ENCODE data around the gene PHF2.

PHF2 gene

DNA sequence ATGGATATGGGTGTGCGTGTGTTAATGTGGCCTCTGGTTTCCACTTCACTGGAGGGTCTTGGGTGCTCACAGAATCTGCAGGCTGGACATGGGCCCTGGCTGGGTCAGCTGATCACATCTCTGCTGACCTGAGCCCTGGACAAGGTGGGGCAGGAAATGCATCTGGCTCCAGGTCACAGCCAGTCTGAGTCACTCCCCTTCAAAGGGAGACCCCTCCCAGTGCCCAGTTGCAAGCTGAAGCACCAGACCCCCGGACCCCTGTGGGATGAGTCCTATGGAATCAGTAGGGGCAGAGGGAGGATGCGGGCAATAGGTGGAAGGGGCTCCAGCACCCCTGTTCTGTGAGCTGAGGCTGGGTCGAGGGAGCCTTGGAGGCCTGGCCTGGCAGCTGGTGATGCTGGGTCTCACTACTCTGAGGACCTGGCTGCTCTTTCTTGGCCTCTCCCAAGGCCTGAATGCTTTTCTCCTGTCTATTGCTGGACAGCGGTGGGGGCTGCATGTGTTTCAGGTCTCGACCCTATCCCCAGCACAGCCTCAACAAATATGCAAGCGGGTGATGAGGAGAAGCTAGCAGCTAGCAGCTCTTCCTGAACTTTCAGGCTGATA, 54.5 kb downstream of the PHF2 start:
- no peak for DNase-seq (ENCODE audit: low spot score)

DNA sequence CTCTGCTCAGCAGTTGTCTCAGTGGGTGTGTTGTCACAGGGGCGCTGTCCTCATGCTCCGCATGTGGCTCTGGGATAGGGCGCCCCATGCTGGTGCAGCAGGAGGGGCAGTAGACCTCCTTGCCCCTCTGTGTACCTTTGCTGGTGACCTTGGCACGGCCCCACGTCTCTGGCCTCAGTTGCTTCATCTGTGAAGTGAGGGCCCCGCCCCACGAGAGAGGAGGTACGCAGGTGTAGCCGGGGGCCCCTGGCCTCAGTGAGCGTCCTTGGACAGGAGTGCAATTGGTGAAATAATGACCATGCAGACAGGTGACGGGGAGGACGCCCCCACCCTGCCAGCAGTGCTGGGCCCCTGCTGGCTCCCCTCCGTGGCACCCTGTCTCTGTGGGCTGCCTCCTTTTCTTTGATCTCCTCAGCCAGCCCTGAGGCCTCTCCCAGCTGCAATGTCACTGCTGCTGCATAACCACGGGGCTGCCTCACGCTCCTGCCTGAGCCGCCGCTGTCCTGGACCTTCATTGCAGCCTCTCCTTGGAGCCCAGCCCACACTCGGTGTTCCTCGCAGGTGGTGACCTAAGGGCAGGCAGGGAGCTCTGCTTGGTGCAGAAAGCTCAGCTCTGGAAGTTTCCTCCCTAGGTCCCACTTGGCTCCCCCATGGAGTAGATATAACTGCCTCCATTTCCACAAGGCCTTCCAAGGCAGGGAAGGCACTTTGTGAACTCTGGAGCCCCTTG, 57.3 kb downstream of the PHF2 start:
- DNase-seq (ENCODE audit: low spot score) = no peak

DNA sequence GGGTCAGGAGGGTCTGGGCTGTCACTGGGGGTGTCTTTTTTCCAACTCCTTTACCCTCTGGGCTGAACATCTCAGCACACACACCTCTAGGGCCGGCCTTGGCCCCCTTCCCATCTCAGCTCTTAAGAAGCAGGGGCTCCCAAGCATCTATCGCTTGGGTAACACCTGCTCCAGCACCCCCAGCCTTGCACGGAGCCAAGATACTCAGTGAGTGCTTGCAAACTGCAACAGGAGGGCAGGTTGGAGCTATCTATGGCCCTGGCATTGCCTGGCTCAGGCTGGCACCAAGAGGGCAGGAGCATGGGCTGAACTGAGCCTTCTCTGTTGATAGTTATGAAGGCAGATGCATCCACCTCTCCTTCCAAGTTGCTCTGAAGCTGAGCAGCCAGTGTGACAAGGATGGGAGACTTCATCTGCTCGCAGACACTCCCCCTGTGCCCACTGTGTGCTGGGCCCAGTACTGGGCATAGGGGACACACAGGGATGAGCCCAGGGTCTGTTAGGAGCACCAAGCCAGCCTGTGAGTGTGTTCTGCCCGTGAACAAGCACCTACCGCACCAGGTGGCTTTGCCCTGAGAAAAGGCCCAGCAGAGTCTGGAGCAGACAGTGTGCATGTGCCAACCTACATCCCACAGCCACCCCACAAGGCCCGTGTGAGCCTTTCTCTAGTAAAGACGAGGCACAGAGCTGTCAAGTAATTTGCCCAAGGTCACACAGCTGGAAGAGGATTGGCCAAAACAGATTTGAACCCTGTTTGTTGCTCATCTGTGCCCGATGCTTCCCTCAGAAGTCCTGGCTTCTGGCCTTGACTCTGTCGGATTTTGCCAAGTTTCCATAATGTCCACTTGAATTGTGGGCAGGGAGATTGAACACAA, 58.2 kb downstream of the PHF2 start:
- no peak for DNase-seq (ENCODE audit: low spot score)

DNA sequence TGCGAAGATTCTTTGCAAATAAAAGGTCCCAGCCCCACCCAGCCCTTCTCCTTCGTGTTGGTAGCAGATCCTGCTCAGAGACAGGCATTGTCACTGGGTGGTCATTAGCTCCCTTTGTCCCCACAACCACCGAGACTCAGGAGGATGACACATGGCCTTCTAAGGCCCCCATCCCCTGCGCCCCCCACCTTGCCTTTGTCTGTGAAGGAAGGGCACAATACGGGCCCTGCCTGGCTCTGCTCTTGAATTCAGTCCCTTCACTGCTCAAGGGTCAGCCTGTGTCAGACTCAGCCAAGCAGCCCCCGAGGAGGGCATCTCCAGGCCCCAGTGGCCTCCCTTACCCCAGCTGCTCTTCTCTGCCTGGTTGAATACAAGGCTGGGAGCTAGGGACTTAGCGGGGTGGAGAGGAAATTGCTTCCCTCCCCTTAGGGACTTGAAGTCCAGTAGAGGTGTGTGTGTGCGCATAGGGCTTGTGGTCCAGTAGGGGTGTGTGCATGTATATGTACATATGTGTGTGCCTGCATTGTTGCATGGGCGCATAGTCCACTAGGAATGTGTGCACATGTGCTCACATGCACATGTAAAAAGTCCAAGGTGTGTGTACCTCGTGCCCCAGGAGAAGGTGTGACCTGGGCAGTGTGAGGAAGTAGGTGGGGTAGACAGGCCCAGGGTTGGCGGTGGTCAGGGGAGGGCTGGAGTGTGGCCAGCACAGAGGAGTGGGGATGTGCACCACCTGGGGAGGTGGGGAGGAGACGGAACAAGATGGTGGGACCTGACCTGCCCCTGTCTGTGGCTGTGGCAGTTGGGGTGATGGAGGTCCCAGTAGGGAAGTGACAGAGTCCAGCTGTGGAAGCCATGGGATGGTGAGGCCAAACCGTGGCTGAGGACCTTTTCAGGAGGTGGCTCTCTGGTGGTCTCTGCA, 59.1 kb downstream of the PHF2 start:
- DNase-seq (ENCODE audit: low spot score) = no peak

DNA sequence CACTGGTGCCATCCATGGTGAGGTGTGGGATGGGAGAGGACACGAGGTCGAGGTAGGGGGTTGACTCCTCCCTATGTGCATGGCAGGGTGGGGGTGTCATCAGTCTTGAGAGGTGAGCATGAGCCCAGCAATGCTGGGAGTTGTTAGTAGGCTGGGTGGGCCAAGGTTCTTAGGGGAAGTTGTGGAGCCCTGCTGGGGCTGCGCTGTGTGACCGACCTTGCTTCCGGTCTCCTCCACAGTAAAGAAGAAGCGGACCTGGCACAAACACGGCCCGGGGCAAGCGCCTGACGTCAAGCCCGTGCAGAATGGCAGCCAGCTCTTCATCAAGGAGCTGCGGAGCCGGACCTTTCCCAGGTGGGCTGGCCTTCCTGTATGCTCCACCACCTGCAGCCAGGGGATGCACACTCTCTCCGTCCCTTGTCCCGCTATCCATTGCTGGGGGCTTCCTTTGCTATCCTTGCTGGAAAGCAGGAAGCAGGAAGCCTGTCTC, 59.8 kb downstream of the PHF2 start:
- no peak for DNase-seq (ENCODE audit: low spot score)

DNA sequence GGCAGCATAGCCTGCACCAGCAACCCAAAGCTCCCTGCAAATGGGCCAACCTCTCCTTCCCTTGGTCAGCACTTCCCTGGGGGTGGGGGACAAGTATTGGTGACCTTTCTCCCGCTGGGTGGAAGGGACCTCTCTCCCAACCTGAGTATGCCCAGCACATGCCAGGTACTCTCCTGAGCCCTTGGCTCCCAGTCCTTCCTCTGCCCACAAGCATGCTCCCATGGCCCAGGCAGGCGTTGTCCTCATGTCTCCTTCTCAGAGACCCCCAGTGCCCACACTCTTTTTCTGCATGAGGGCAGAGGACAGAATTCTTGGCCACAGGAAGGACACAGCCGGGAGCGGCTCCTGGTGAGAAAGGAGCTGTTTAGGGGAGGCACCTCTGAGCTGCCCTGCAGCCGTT, 60.3 kb downstream of the PHF2 start:
- DNase-seq (ENCODE audit: low spot score) = no peak

DNA sequence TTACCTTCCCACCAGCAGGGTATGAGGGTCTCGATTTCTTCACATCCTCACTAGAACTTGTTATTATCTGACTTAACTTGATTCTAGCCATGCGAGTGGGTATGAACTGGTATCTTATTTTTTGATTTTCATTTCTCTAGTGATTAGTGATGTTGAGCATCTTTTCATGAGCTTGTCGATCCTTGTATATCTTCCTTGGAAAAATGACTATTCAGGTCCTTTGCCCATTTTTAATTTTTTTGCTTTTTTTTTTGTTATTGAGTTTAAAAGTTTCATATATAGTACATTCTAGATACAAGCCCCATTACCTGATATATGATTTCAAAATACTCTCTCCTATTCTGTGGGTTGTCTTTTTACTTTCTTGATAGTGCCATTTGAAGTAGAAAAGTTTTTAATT, 61.5 kb downstream of the PHF2 start:
- no peak for DNase-seq (ENCODE audit: low spot score)

DNA sequence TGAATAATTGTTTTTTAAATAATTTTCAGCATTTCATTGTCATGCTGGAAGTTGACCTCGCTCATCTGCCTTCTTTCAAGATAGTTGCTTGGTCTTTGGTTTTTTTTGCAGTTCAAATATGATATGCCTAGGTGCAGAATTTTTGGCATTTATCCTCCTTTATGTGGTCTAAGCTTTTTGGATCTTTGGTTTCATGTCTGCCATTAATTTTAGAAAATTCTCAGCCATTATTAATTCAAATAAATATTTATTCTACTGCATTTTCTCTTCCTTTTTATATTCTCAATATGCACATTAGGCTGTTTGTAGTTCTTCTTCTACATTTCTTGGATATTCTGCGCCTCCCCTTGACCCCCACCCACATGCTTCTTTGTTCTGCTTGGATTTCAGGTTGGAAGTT, 63.6 kb downstream of the PHF2 start:
- no peak for DNase-seq (ENCODE audit: low spot score)

DNA sequence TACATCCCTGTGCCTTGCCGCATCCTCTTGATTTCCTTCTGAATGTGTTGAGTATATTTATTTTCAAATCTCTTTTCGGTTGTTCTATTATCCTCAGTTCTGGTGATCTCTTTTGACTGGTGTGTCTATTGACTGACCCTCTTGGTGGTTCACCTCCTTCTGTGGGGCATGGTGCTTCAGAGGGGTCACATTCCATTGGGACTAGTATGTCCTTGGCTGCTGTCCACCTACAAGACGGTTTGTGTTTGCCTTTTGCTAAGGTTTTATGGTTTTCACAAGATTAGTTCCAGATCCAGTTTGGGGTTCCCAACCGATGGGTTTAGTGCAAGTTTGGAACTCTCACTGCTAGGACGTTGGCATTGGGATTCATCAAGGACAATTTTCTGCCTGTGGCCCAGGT, 66.6 kb downstream of the PHF2 start:
- no peak for DNase-seq (ENCODE audit: low spot score)

DNA sequence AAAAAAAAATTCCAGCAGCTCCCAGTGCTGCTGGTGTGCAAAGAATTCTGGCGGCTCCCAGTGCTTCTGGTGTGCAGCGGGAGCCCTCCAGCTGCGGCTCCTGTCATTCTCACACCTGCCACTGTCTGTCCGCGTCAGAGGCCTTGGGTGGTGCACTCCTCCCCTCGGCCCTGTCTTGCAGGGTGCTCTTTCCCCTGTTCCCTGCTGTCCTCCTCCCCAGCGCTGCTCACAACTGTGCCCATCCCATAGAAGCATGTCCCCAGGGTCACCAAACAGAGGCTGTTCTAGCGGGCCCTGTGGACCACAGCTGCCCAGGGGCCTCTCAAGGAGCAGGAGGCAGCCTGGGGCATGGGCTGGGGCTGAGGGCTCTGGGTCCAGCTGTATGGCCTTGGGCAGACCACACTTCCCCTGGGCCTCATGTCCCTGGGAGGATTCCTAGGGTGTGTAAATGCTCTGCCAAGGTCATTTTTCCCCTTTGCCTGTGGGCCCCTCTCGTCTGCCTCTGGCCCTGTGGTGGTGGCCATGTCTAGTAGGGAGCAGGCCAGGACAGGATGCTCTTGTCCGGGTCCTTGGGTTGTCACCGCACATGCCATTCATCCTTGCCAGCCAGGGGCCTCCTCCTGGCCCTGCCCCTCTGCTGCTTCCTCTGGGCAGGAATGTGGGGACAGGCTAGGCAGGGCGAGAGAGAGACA, 68.2 kb downstream of the PHF2 start:
- no peak for DNase-seq (ENCODE audit: low spot score)

DNA sequence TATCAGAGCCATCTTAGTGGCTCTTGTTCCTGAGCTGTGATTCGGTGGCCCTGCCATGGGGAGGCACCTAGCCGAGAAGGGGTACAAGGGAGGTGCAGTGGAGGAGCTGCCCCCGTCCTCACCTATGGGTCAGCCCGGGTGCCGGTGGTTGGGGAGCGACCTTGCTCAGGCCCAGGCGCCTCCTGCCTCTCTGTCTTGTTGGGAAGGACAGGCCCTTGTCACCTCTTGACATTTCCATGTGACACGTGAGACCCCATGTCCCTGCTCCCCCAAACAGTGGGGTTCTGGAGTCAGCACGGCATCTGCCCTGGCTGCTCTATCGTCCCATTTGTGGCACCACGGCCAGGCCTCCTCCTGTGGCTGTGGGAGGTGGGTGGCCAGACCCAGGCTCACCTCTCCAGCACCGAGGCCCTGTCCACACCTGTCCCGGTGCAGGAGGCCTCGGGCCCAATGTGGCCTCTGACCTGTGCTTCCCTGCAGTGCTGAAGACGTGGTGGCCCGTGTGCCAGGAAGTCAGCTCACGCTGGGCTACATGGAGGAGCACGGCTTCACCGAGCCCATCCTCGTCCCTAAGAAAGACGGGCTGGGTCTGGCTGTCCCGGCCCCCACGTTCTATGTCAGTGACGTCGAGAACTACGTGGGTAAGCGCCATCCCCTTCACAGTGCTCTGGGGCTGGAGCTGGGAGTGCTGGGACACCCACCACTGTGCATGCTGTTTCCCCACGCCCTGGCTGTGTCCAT, 68.9 kb downstream of the PHF2 start:
- DNase-seq (ENCODE audit: low spot score) = no peak

DNA sequence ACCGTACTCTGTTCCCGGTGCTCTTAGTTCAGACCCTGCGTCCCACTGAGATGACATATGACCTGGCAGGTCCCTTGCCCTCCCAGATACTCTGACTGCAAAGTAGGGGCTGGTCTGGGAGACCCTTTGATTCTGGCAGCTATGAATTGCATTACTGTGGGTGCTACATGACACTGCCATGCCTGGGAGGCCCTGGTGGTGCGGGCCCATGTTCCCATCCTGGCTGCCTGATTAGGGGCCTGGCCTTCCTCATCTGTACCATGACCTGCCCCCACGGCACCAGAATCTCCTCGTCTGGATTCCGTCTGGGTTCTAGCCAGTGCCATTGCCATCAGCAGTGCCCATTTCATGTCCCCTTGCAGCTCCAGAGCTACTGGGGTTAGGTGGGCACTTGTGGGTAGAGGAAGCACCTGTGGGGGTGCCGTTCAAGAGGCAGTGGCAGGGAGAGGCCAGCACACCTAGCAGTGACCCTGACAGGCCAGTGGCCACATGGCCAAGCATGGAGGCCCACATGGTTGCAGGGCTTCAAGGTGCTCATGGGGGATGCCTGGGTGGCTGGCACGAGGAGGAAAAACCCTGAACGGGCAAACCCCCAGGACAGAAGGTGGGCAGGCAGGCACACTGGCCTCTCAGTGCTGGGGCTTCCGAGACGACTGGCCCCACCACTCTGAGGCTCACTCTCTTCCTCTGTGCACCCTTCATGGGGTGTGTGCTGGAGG, 69.7 kb downstream of the PHF2 start:
- DNase-seq (ENCODE audit: low spot score) = no peak

DNA sequence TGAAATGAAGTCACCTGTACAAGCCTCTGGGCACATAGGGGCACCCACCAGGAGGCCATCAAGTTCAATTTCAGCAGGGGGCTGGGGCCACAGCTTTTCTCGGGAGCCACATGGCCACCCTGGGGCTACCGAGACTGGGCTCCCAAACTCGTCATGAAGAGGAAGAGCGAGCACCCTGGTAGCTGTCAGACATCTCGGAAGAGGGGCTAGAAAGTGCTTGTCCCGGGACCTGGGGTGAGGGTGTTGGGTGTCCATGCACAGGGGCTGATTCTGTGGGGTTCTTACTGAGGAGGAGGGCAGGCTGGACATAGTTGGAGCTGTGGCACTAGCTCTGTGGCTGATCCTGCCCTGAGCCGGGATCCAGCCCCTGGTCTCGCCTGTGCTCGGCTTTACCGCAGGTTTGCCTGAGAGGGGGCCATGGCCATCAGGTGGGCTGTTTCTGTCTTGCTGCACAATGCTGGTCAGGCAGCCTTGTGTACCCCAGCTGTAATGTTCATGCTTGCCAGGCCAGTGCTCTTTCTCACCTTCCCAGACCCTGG, 70.3 kb downstream of the PHF2 start:
- no peak for DNase-seq (ENCODE audit: low spot score)

DNA sequence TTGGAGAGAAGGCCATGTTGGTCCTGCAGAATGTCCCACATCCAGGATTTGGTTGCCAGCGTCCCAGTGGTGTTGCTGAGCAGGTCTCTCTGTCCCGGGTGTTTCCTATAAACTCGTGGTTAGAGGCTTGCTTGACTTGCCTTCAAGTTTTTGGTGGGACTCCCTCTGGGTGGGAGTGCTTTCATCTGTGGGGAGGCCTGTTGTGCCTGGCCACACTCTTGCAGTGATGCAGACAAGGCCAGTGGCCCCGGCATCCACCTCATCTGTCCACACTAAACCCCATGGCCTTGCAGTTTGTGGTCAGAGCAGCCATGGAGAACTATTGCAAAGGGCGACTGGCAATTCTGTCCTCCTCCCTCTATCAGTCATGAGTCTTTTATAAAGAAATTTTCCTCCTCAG, 71.8 kb downstream of the PHF2 start:
- no peak for DNase-seq (ENCODE audit: low spot score)

DNA sequence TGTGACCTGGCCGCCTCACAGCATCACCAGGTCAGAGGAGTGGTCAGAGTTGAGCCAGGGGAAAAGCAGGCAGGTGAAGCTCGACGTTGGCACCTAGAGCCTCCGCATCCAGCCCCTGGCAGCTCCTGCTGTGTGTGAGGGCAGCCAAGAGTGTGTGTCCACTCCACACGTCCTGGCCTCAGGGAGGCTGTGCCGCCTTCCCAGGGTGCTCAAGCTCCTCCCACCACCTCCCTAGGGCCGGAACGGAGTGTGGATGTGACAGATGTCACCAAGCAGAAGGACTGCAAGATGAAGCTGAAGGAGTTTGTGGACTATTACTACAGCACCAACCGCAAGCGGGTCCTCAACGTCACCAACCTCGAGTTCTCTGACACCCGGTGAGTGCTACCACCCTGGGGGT, 72.5 kb downstream of the PHF2 start:
- DNase-seq (ENCODE audit: low spot score) = no peak

DNA sequence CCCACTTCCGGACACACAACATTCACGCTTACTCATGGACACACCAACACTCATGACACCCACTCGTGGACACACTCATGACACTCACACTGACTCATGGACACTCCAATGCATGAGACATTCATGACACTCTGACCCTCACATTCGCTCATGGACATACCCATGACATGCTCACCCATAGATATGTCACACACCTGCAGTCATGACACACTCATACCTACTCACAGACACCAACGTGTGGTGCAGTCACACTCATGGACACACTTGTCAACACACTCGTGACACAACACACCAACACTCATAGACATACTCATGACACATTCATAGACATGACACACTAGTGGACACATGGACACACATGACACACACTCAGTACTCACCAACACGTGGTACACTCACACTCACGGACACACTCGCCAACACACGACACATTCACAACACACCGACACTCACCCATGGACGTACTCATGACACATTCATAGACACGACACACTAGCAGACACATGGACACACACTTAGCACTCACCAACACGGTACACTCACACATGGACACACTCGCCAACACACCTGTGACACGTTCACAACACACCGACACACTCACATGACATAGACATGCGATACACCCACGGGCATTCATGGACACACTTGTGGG, 73.4 kb downstream of the PHF2 start:
- no peak for DNase-seq (ENCODE audit: low spot score)

DNA sequence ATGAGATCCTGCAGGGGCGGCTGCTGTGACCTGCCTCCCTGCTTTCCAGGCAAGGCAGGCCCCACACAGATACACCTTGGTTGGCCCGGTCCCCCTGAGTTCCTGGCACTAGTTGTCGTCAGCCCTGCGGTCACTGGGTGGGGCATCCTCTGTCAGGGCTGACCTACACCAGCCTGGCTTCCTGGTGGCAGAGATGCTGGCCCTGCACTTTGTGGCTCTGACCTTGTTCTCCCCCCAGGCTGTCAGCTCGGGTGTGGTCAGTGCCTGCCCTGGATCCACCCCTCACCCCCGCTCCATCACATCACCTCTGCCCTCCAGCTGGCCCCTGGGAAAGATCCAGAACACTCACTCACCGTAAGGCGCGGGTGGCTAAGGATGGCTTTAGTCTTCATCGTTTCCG, 74.1 kb downstream of the PHF2 start:
- no peak for DNase-seq (ENCODE audit: low spot score)

DNA sequence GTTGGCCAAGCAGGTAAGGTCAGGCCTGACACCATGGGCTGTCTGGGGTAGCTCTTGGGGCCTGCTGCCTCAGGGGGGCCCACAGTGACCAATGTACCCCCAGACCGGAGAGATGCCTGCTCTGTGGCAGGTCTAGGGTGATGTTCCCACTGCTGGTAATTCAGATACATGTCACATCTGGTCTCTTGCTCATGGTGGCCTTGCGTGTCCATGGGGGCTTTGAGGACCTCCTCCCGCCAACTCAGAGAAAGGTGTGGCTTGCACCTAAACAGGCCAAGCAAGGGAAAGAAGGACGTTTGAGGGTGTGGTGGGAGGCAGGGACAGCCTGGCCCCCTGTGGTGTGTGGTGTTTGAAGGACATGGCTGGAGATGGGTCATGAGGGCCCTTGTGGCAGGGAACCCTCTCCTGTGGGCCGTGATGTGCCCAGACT, 75.2 kb downstream of the PHF2 start:
- no peak for DNase-seq (ENCODE audit: low spot score)

Data from iPS-NIHi11 (cell line).